Upper lobe of left lung (tissue), 4 donors: ENCODE measurements around the gene HLA-DOA.

Experiments used
- CTCF ChIP-seq, 6 experiments: fragments of 450-650 bp in 4 of 6; fragments of 200-600 bp in 2 of 6; sonication (generic) in 2 of 6; IDR thresholded peaks; one replicate each; pipeline ENCODE4 v1.5.1; 2016 to 2019; ENCODE audit warnings: antibody characterized with exemption in 6 of 6
- EP300 ChIP-seq, 4 donors: sonication (generic); formaldehyde crosslinking; IDR thresholded peaks; one replicate each; pipeline ENCODE4 v1.5.1; 2017; ENCODE audit warnings: antibody characterized with exemption in 4 of 4, control low read depth in 2 of 4
- POLR2A ChIP-seq, 4 donors: fragments of 450-650 bp; IDR thresholded peaks; one replicate each; pipeline ENCODE4 v1.5.1; 2016 to 2017; ENCODE audit warnings: antibody characterized with exemption in 4 of 4, mild to moderate bottlenecking in 2 of 4
- POLR2AphosphoS5 ChIP-seq, 2 donors: sonication (generic); formaldehyde crosslinking; IDR thresholded peaks; one replicate each; pipeline ENCODE4 v1.5.1; 2017; ENCODE audit warnings: antibody characterized with exemption in 2 of 2

- TF ChIP-seq CTCF (IDR thresholded peaks at IDR 0.05) (peak in 1 of 6 experiments; percentile 8), POLR2AphosphoS5 (IDR thresholded peaks at IDR 0.05) (peak in 1 of 2 donors; percentile 41), EP300 (IDR thresholded peaks at IDR 0.05) (no peak), POLR2A (IDR thresholded peaks at IDR 0.05) (peak in 1 of 4 donors; percentile 60)
Measured at GRCh38 chr6:33008944-33009861, at the start of gene HLA-DOA.
